HEK293 (cell line): ENCODE data around the gene CYP21A2.
"Not testable (repeated sequence)": the region's sequence is repeated elsewhere in the genome, so short reads cannot be mapped to it uniquely, and the experiment has no call there.

Experiments used
- HOXA7 ChIP-seq: sonication (generic); formaldehyde crosslinking; IDR thresholded peaks from 2 replicates; pipeline ENCODE4 v1.8.1; 2022; ENCODE audit warnings: missing genetic modification reagents, borderline replicate concordance
- TRIM28 ChIP-seq: IDR thresholded peaks from 2 replicates; pipeline ENCODE4 v1.6.1; 2011; ENCODE audit warnings: low read length, control low read depth, borderline replicate concordance
- ZNF24 ChIP-seq: fragments of 450-650 bp; formaldehyde crosslinking; IDR thresholded peaks from 2 replicates; pipeline ENCODE4 v1.5.1; 2016; ENCODE audit warnings: missing biosample characterization, missing genetic modification characterization
- ZNF274 ChIP-seq, 2 experiments: fragments of 200-500 bp in 1 of 2; fragments of 450-650 bp in 1 of 2; sonication (Bioruptor generic) in 1 of 2; formaldehyde crosslinking in 1 of 2; IDR thresholded peaks; 2 replicates each; pipeline versions ENCODE4 v1.5.1 to v1.6.1; 2014 to 2016; ENCODE audit warnings: borderline replicate concordance in 1 of 2, inconsistent platforms in 1 of 2, low read length in 1 of 2, missing biosample characterization in 1 of 2, missing genetic modification characterization in 1 of 2
- ZNF830 ChIP-seq: fragments of 450-650 bp; IDR thresholded peaks from 2 replicates; pipeline ENCODE4 v1.5.0; 2018; ENCODE audit warnings: missing biosample characterization, missing genetic modification characterization, low read depth, mild to moderate bottlenecking, moderate library complexity
- TF ChIP-seq, protein P1 (sequence below): fragments of 450-650 bp; formaldehyde crosslinking; IDR thresholded peaks from 2 replicates; pipeline ENCODE4 v1.5.1; 2016; ENCODE audit warnings: missing biosample characterization, missing genetic modification characterization
- TF ChIP-seq, protein P2 (sequence below): fragments of 450-650 bp; formaldehyde crosslinking; IDR thresholded peaks from 2 replicates; pipeline ENCODE4 v1.5.1; 2016; ENCODE audit warnings: missing biosample characterization, missing genetic modification characterization

DNA sequence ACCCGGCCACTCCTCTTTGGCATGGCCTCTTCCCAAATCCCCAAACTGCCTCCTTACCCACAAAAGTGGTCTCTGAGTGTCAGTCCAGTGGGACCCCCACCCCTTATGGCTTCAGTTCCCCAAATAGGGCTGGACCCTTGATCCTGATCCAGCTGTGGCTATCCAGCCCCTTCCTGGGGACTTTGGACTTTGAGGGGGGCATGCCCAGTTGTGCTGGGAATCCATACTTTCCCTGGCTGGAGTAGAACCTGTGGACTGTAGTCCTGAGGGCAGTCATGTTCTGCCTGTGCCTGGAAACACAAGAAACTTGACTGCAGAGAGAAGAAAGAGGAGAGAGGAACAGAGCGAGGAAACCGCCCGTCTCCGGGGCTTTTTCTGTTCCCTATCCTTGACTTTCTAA lies 1.1 kb upstream of the CYP21A2 start:
- TF ChIP-seq, protein P1, sequence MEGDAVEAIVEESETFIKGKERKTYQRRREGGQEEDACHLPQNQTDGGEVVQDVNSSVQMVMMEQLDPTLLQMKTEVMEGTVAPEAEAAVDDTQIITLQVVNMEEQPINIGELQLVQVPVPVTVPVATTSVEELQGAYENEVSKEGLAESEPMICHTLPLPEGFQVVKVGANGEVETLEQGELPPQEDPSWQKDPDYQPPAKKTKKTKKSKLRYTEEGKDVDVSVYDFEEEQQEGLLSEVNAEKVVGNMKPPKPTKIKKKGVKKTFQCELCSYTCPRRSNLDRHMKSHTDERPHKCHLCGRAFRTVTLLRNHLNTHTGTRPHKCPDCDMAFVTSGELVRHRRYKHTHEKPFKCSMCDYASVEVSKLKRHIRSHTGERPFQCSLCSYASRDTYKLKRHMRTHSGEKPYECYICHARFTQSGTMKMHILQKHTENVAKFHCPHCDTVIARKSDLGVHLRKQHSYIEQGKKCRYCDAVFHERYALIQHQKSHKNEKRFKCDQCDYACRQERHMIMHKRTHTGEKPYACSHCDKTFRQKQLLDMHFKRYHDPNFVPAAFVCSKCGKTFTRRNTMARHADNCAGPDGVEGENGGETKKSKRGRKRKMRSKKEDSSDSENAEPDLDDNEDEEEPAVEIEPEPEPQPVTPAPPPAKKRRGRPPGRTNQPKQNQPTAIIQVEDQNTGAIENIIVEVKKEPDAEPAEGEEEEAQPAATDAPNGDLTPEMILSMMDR (tag by site-specific recombination) = not testable (repeated sequence)
- TF ChIP-seq ZNF24 (tag by site-specific recombination); HOXA7; TRIM28; ZNF274 (IDR thresholded peaks at IDR 0.05; ENCODE audit: low read length); ZNF274 (tag by site-specific recombination; IDR thresholded peaks at IDR 0.05; ENCODE audit: borderline replicate concordance); ZNF830: not testable (repeated sequence)
- TF ChIP-seq, protein P2, sequence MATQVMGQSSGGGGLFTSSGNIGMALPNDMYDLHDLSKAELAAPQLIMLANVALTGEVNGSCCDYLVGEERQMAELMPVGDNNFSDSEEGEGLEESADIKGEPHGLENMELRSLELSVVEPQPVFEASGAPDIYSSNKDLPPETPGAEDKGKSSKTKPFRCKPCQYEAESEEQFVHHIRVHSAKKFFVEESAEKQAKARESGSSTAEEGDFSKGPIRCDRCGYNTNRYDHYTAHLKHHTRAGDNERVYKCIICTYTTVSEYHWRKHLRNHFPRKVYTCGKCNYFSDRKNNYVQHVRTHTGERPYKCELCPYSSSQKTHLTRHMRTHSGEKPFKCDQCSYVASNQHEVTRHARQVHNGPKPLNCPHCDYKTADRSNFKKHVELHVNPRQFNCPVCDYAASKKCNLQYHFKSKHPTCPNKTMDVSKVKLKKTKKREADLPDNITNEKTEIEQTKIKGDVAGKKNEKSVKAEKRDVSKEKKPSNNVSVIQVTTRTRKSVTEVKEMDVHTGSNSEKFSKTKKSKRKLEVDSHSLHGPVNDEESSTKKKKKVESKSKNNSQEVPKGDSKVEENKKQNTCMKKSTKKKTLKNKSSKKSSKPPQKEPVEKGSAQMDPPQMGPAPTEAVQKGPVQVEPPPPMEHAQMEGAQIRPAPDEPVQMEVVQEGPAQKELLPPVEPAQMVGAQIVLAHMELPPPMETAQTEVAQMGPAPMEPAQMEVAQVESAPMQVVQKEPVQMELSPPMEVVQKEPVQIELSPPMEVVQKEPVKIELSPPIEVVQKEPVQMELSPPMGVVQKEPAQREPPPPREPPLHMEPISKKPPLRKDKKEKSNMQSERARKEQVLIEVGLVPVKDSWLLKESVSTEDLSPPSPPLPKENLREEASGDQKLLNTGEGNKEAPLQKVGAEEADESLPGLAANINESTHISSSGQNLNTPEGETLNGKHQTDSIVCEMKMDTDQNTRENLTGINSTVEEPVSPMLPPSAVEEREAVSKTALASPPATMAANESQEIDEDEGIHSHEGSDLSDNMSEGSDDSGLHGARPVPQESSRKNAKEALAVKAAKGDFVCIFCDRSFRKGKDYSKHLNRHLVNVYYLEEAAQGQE (tag by site-specific recombination) = not testable (repeated sequence)
